GM10266 (cell line): ENCODE results near the gene UMODL1.

ENCODE experiments used
- DNase-seq: peaks from one replicate; pipeline ENCODE4 v3.0.0; 2012; ENCODE audit errors: extremely low spot score
- TF ChIP-seq, protein P1 (sequence below): IDR thresholded peaks from 2 replicates; pipeline ENCODE4 v1.5.1; 2012; ENCODE audit warnings: mild to moderate bottlenecking, low read depth; ENCODE audit not compliant: control insufficient read depth, insufficient read depth; ENCODE audit errors: missing control alignments

UMODL1 gene

DNA sequence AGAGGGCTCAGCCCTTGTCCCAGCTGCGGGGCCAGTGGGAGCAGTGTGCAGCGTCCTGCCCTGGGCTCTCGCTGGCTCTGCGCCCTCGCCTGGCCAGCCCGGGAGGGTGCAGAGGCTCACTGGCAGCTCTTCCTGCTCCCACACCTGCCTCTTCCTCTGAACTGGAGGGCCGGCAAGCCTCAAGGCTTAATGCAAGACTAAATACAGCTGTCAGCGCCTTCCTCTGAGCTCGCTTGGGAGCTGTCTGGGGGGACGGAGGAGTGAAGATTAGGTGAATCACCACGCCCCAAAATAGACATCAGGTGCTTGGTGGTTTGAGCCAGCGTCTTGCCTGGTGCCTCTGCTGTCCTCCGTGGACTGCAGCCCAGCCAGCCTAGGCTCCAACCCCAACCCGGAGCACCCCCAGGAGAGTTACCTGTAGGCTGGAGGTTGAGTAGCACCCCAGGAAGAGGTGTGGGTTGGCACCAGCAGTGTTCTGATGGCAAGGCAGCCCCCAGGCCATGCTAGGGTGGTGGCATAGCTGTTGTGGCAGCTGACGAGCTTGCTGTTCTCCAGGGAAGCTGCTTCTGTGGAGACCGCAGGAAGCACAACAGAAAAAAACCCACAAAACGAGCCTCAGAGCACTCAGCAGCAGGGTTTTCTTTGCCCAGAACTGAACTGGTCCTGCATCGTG is 36.9 kb downstream of the UMODL1 start:
- TF ChIP-seq, protein P1, sequence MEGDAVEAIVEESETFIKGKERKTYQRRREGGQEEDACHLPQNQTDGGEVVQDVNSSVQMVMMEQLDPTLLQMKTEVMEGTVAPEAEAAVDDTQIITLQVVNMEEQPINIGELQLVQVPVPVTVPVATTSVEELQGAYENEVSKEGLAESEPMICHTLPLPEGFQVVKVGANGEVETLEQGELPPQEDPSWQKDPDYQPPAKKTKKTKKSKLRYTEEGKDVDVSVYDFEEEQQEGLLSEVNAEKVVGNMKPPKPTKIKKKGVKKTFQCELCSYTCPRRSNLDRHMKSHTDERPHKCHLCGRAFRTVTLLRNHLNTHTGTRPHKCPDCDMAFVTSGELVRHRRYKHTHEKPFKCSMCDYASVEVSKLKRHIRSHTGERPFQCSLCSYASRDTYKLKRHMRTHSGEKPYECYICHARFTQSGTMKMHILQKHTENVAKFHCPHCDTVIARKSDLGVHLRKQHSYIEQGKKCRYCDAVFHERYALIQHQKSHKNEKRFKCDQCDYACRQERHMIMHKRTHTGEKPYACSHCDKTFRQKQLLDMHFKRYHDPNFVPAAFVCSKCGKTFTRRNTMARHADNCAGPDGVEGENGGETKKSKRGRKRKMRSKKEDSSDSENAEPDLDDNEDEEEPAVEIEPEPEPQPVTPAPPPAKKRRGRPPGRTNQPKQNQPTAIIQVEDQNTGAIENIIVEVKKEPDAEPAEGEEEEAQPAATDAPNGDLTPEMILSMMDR = peak; percentile 93
- peak; percentile 93 for DNase-seq

DNA sequence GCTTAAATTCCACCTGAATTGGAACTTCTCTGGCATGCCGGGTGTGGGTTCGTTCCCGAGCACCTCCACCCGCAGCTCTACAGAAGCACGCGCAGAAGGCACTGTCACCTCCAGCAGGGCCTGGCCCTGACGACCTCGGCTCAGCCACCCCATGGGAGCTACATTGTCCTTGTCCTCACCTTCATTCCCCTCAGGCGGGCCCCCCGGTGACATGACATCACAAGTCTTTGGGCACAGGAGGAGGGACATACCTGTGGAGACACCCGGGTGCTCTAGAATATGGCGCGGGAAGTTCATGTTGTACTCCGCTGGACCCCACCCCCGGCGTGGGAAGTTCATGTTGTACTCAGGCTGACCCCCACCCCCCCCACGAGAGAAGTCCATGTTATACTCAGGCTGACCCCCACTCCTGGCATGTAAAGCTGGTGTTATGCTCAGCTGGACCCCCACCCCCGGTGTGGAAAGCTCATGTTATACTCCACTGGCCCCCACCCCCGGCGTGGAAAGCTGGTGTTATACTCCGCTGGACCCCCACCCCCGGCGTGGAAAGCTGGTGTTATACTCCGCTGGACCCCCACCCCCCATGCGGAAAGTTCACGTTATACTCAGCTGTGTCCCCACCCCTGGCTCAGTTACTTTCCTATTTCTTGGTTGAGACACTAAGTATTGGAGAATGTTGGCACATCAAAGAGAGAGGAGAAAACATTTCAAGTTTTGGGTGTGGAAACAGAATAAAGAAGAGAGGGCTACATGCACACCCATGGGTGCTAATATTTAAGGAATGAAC is 37.6 kb downstream of the UMODL1 start:
- TF ChIP-seq, protein P1 = no peak
- DNase-seq = no peak

DNA sequence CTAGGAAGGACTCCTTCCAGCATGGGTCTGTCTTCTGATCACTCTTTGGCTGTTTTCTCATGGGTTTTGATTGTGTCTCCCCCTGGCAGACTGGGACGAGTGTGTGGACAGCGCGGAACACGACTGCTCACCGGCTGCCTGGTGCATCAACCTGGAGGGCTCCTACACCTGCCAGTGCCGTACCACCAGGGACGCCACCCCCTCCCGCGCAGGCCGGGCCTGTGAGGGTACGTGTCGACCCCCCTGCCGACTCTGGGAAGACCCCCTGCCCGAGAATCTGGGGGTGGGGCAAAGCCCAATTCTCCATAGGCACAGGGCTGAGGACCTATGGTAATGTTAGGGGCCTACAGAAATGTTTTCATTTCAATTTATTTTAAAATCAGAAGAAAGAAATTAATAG is 38.4 kb downstream of the UMODL1 start:
- no peak for DNase-seq
- TF ChIP-seq, protein P1 = no peak

DNA sequence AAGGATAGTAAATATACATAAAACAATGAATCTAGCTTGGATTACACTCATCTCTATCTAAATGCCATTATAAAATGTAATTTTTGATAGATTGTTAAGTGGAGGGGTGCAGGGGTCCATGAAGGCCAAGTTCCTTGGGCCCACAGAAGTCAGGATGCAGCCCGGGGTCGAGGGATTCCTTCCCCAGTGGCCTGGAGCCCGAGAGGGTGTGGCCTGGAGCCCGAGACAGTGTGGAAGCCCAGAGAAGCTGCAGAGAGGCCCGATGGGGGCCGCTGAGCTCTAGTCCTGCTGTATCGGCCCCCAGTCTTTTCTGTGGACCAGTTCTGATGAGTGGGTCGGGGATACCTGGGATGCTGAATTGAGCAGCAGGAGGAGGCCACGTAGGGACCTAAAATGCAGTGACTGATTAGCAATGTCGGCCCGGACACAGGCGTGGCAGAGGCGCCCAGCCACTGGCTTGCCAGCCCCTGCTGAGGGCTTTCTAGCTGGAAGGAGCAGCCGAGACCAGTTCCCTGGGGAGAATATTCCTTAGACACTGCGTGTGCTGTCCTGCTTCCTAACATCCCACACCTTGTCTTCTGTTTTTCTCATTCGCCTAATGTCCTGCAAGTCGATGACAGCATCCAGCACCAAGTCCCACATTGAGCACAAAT is 38.9 kb downstream of the UMODL1 start:
- DNase-seq = no peak

DNA sequence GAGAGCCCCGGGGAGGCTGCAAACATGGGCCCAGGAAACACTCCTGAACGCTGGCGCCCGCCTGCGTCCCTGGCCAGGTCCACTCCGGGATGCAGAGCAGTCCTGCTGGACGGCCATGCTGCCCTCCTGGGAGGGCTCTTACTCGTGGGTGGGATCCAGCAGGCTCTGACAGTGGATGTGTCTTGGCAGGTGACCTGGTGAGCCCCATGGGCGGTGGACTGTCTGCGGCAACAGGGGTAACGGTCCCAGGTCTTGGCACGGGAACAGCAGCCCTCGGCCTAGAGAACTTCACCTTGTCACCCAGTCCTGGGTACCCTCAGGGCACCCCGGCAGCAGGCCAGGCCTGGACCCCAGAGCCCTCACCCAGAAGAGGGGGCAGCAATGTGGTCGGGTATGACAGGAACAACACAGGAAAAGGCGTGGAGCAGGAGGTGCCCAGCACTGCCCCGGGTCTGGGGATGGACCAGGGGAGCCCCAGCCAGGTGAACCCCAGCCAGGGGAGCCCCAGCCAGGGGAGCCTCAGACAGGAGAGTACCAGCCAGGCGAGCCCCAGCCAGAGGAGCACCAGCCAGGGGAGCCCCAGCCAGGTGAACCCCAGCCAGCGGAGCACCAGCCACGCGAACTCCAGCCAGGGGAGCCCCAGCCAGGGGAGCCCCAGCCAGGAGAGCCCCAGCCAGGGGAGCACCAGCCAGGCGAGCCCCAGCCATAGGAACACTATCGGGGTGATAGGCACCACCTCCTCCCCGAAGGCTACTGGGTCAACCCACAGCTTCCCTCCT is 39.8 kb downstream of the UMODL1 start:
- no peak for DNase-seq
- TF ChIP-seq, protein P1 = no peak

More for the DNA sequence above, 38.9 kb downstream of the UMODL1 start:
- TF ChIP-seq, protein P1 = no peak

DNA sequence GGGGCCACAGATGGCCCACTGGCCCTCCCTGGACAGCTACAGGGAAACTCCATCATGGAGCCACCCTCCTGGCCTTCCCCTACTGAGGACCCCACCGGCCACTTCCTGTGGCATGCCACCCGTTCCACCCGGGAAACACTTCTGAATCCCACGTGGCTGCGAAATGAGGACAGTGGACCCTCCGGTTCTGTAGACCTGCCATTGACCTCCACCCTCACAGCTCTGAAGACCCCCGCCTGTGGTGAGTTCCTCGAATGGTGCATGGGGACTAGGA is 40.3 kb downstream of the UMODL1 start:
- TF ChIP-seq, protein P1 = no peak
- DNase-seq = no peak

DNA sequence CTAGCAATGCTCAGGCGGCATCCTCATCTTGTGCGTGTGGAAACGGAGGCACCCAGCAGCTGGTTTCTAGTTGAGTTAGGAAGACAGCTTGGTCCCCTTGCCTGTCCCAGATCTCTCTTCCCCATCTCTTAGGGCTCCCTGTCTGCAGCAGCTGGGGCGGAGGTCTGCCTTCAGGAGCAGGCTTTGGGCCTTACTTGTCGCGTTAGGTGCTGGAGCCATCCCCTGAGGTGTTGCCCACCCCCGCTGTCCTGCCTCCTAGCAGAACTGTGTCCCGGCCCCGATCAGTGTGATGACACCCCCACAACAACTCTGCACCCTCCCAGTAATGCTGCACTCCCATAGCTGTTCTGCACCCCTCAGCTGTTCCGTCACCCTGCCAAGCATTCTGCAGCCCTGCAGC is 40.7 kb downstream of the UMODL1 start:
- TF ChIP-seq, protein P1 = no peak
- DNase-seq = no peak
